ENCODE measurements around the gene CUBN.

DNA sequence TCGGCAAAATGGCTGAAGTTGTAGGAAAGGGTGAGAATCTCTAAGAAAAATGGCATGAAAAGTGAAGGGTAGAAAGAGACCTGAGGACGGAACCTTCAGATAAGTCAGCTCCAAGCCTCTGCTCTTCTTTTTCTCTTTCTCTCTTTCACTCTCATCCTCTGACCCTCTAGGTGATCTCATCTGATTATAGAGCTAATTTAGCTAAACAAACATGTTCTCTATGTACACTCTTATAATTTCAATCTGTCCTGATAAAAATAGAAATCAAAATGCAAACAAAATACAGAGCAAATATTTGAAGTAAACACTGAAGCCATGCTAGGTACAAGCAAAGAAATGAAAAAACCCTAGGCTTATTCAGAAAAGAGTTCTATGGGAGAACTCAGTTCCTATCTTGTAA, 14.4 kb upstream of the CUBN start:
- TF ChIP-seq EZH2 (IDR thresholded peaks at IDR 0.05; ENCODE audit: insufficient read depth, poor library complexity, severe bottlenecking), result no peak
- TF ChIP-seq EZH2phosphoT487 (IDR thresholded peaks at IDR 0.05; ENCODE audit: insufficient read depth, low read depth), result no peak
